Activated gamma-delta T cell treated with anti-CD3 and anti-CD28 coated beads, Interleukin-2, amount 50 U/mL, for 16 hours (primary cell): ENCODE results near the gene HLA-DQA2.
"Not testable (repeated sequence)": the region's sequence is repeated elsewhere in the genome, so short reads cannot be mapped to it uniquely, and the experiment has no call there.

Source experiments
- DNase-seq: peaks from one replicate; pipeline ENCODE4 v3.0.0-alpha.2; 2020; ENCODE audit warnings: low read depth

HLA-DQA2 gene

DNA sequence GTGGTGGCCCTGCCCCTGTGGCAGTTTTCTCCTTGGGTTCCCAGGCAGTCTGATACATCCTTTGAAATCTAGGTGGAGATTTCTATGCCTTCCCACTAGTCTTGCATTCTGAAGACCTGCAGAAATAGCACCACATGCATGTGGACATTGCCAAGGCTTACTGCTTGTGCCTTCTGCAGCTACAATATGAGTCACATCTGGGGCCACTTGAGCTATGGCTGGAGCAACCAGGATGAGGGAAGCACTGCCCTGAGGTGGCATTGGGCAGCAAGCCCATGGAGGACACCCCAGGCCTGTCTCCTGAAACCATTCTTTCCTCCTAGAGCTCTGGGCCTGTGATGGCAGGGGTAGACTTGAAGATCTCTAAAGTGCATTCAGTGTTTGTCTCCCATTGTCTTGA lies 37.8 kb downstream of the HLA-DQA2 start:
- DNase-seq = no peak

- not testable (repeated sequence) for DNase-seq
Measured at GRCh38 chr6:32782923-32783322, 41.7 kb downstream of the HLA-DQA2 start.

DNA sequence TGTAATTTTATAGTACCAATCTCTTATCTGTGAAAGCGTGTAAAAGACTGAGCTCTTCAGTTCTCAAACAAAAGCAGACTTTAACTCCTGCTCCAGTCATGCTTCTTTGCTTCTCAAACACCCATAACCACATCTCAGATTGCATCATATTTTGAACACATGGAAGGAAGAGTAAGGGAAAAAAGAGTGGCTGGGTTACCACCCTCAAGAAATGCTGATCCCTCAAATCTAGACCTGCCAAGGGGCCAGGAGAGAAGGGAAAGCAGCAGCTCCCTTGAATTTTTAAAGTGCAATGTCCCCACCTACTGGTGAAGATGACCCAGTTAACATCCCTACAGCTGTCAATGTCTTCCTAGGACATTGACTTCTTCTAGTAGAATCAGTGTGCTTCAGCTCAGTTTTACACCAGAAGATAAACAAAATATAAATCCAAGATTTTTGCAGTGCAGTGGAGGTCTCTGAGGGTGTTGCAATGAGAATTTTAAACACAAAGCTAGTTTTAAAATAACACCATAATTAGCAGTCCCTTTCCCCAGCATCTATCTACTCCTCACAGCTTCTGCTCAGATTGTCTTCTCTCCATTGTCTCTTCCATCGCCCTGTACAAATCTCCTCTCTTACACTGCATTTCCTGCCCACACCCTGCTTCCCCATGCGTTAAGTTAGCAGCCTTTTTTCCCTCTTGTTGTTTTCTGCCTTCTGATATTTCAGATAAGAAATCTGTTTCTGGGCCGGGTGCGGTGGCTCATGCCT lies 44.8 kb downstream of the HLA-DQA2 start:
- DNase-seq = no peak

DNA sequence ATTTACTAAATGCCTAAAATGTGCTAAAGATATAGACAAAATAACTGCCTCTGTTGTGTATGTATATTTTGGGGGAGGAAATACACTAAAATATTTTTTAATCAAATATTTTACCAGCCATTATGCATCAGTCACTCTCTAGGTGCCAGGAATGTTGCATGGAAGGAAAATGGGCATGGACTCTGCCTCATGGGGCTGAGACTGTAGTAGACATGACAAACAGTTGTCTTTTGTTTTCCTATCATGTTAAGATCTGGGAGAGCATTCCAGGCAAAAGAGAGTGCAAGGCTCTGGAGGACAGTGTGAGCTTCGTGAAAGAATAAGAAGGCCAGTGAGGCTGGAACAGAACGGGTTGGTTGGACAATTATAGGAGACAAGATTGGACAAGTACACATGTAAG lies 49.1 kb downstream of the HLA-DQA2 start:
- DNase-seq = no peak

GRCh38 chr6:32792901-32793435 lies 51.8 kb downstream of the HLA-DQA2 start:
- DNase-seq = no peak

- DNase-seq = no peak
Measured at GRCh38 chr6:32794510-32794909, 53.3 kb downstream of the HLA-DQA2 start.
